AG10803 (cell line): ENCODE results near the gene TANK.

ENCODE experiments used
- DNase-seq: peaks from one replicate; pipeline ENCODE4 v3.0.0; 2010; ENCODE audit warnings: low read depth
- H3K4me3 ChIP-seq: 2 replicates; pipeline ENCODE4 v1.5.1; 2011; ENCODE audit warnings: mild to moderate bottlenecking, low read length, control low read depth
- TF ChIP-seq, protein P1 (sequence below): conservative IDR thresholded peaks from 2 replicates; pipeline ENCODE4 v1.5.1; 2011; ENCODE audit warnings: mild to moderate bottlenecking, low read length, control low read depth, inconsistent platforms

TANK gene

DNA sequence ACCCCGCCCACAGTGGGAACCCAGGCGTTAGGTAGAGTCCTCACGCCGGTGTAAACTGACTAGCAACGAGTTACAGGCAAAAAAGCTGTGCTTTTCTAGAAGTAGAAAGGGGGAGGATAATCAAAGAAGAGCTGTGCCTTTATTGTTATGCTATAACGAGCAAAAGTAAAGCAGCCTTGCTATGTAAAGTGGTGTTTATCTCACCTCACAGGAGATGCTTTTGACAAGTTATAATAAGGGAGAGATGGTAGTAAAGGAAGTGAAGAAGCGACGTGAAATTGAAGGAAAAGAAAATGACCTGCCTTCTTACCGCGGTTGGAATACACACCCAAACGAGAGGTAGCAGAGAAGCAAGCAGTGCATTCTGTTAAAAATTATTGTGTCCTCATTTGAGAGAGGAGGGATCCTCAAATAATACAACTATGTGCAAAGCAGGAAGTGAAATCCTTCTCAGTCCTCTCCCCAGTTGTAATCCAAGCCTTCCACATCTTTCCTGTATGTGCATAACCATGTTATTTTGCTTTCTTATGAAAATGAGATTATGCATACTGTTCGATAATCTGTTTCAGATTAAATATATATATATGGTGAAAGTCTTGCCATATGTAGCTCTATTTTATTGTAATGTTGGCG, 962 bp downstream of the TANK start:
- DNase-seq, result peak; percentile 23
- H3K4me3 ChIP-seq, result peak overlapping the region; percentile 96
- TF ChIP-seq, protein P1, sequence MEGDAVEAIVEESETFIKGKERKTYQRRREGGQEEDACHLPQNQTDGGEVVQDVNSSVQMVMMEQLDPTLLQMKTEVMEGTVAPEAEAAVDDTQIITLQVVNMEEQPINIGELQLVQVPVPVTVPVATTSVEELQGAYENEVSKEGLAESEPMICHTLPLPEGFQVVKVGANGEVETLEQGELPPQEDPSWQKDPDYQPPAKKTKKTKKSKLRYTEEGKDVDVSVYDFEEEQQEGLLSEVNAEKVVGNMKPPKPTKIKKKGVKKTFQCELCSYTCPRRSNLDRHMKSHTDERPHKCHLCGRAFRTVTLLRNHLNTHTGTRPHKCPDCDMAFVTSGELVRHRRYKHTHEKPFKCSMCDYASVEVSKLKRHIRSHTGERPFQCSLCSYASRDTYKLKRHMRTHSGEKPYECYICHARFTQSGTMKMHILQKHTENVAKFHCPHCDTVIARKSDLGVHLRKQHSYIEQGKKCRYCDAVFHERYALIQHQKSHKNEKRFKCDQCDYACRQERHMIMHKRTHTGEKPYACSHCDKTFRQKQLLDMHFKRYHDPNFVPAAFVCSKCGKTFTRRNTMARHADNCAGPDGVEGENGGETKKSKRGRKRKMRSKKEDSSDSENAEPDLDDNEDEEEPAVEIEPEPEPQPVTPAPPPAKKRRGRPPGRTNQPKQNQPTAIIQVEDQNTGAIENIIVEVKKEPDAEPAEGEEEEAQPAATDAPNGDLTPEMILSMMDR, result no peak

DNA sequence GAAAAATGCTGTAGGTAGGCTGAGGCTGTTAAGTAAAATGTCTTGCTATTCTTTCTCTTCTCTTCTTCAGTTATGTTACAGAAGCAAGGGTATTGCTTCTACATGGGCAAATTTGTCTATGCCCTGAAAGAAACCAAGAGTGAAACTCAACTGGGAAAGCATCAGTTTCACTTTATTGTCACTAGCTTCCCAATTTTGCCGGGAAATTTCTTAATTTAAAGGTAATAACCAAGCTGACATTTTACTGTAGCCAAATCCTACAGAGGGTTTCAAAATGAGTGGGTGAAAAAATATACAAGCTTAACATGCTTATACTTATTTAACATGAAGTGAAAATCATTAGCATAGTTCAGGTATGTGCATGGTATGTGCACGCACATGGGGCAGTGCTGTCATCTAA, 3.2 kb downstream of the TANK start:
- DNase-seq, result no peak
- no peak overlapping the region for H3K4me3 ChIP-seq
- TF ChIP-seq, protein P1, result no peak

DNA sequence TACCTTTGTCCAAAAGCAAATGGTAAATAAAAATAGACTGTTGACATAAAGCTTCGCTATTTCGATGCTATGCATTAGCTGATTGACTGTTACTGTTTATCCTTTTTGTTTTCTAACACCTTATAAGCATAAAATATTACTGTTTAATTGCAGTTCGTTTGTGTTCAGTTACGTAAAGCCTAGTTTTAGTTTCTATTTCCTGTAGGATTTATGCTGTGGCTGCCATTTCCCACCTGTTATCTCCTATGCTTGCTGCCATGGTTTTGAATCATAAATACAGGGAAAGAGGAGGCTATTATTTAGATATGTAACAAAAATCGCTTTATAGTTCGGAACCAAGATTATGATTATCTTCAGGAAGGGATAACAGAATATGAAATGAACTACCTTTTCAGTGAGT, 3.9 kb downstream of the TANK start:
- no peak for DNase-seq
- TF ChIP-seq, protein P1, result no peak
- H3K4me3 ChIP-seq, result no peak overlapping the region

DNA sequence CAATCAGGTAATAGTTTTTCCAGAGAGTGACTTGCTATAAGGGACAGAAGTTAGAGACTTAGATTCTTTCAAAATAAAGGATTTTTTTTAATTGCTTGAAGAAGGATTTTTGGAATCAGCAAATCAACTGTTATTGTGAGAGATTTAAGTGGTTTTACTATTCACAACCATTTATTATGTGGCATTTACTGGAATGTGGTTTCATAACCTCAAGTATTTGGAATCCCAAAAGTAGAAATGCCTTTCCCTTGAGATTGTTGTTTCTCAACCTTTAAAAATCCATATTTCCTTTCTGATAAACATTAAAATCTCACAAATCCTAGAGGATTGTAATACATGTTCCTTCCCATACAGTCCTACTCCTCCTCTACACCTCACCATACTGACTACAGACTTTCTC, 5.0 kb downstream of the TANK start:
- peak; percentile 87 for DNase-seq
- H3K4me3 ChIP-seq, result no peak overlapping the region
- TF ChIP-seq, protein P1, result no peak

DNA sequence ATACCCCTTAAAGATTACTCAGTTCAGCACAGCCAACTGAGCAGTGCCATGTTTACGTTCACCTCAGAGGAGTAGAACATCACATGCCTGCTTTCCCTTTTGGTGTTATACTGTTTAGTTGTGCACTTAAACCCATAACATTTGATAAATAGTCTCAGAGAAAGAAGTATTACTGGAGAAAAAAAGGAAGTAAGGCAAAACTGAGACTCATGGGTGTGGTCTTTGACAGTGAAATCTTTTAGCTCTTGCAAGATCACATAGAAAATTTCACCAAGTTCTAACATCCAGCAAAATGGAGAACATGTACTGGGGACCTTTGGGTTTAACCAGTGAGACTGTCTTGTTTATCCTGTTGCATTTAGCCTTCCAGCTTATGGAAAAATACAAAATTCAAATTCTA, 5.6 kb downstream of the TANK start:
- peak; percentile 36 for DNase-seq
- TF ChIP-seq, protein P1, result no peak
- H3K4me3 ChIP-seq, result no peak overlapping the region

DNA sequence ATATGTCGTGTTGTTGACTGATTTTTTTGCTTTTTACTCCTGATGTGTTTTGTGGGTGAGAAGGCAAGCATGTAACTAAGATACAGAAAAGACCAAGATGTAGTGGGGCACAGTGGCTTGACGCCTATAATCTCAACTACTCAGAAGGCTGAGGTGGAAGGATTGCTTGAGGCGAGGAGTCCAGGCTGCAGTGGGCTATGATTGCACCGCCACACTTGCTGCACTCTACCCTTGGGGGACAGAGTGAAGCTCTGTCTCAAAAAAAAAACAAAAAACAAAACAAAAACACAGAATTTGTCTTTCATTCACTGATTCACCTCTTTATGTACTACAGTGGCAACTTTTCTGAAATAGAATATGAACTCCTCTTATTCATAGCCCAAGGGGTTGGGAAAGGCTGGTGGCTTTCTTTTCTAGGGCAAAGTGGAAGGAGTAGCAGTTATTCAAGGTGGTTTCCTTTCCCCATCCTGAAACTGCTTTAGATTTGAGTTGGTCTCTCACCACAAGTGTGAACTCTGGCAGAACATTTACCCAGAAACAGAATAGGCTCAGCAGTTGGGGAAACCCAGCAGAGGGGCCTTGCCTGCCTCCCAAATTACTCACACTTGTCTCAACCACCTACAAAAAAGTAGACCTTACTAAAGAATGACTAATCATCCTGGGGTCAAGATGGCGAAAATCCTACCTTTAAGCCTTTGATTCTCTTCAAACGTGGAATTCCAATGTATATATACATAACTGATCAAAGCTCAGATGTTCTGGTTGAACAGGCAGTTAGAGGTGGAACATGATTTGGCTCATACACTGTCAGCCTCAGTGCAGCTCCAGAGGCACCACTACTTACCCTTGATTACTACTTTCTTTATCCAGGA, 6.5 kb downstream of the TANK start:
- TF ChIP-seq, protein P1, result no peak
- no peak overlapping the region for H3K4me3 ChIP-seq
- DNase-seq, result peak; percentile 6

DNA sequence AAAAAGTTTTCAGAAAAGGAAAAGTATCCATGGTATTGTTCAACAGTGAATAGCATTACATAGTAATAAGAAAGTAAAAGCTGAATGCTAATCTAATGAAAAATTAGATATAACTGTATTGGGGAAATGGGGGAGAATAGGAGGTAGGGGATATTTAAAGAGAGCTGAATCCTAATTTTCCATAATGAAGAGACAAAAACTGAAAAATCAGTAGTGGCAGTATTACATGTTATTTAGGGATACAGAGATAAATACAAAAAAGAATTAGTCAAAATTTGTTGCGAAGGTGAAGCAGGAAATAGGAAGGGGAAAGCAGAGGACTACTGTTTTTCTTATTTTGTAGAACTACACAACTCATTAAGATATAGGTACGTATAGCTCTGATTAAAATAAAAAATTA, 9.1 kb downstream of the TANK start:
- TF ChIP-seq, protein P1, result no peak
- H3K4me3 ChIP-seq, result no peak overlapping the region
- DNase-seq, result no peak
